IMR-90 (cell line): ENCODE measurements around the gene JMJD7. TPM values are rescaled to one million over a fixed set of nuclear protein-coding genes. Genes with fewer than 3 reads are reported as not detected.

ENCODE experiments used
- ATAC-seq: fragments of 200-7000 bp; cut with Tn5 transposase; 2 replicates; pipeline ENCODE4 v1.9.1; 2020; ENCODE audit warnings: low read depth, mild to moderate bottlenecking, moderate library complexity
- BruUV-seq: library from RNA; stranded (reverse); fragments of 400-500 nt; replicated peaks from 2 replicates; lab custom pipeline; 2021; lab: Mats Ljungman, UMichigan
- CTCF ChIA-PET: fragments of 300-600 bp; formaldehyde crosslinking; extraction: SDS; loops from one replicate; lab custom pipeline; 2021; ENCODE audit warnings: antibody characterized with exemption; lab: Yijun Ruan, JAX
- POLR2A ChIA-PET: fragments of 300-600 bp; sonication (Branson Sonifier 250); formaldehyde crosslinking; loops from one replicate; lab custom pipeline; 2022; ENCODE audit warnings: antibody characterized with exemption; ENCODE audit not compliant: unreplicated experiment; lab: Charles Lee
- DNase-seq: peaks from one replicate; pipeline ENCODE4 v3.0.0; 2013
- H2AFZ ChIP-seq: replicated peaks from 2 replicates; pipeline ENCODE3; 2013; ENCODE audit warnings: low read length, mild to moderate bottlenecking; ENCODE audit not compliant: poor library complexity
- H2AK5ac ChIP-seq: 2 replicates; pipeline ENCODE4 v1.6.1; 2013; ENCODE audit warnings: low read depth, low read length, inconsistent platforms
- H2AK9ac ChIP-seq: replicated peaks from 2 replicates; pipeline ENCODE3; 2013; ENCODE audit warnings: mild to moderate bottlenecking, low read depth, low read length, moderate library complexity; ENCODE audit not compliant: poor library complexity
- H2BK120ac ChIP-seq: 2 replicates; pipeline ENCODE4 v1.6.1; 2013; ENCODE audit warnings: low read depth, low read length, inconsistent platforms
- H2BK15ac ChIP-seq: 3 replicates; pipeline ENCODE4 v1.6.1; 2013; ENCODE audit warnings: low read depth, low read length, inconsistent platforms
- H2BK20ac ChIP-seq: 2 replicates; pipeline ENCODE4 v1.6.1; 2013; ENCODE audit warnings: low read depth, mild to moderate bottlenecking, inconsistent platforms, low read length, moderate library complexity
- H2BK5ac ChIP-seq: 2 replicates; pipeline ENCODE4 v1.6.1; 2013; ENCODE audit warnings: mild to moderate bottlenecking, low read depth, low read length, inconsistent platforms; ENCODE audit not compliant: poor library complexity, severe bottlenecking
- H3K14ac ChIP-seq: replicated peaks from 2 replicates; pipeline ENCODE4 v1.6.1; 2013; ENCODE audit warnings: low read depth, low read length, inconsistent platforms
- H3K18ac ChIP-seq: 2 replicates; pipeline ENCODE4 v1.6.1; 2013; ENCODE audit warnings: low read depth, low read length, control low read depth
- H3K23ac ChIP-seq: 2 replicates; pipeline ENCODE4 v1.6.1; 2013; ENCODE audit warnings: low read depth, low read length, inconsistent platforms
- H3K27ac ChIP-seq: 2 replicates; pipeline ENCODE4 v1.5.1; 2013; ENCODE audit warnings: mild to moderate bottlenecking, control low read depth, low read length; ENCODE audit not compliant: insufficient read depth
- H3K27me3 ChIP-seq: 2 replicates; pipeline ENCODE4 v1.6.1; 2013; ENCODE audit warnings: low read length; ENCODE audit not compliant: control insufficient read depth, insufficient read depth
- H3K36me3 ChIP-seq: 2 replicates; pipeline ENCODE4 v1.6.1; 2013; ENCODE audit warnings: low read length, mixed read lengths; ENCODE audit not compliant: control insufficient read depth, insufficient read depth
- H3K4ac ChIP-seq: 2 replicates; pipeline ENCODE4 v1.6.1; 2013; ENCODE audit warnings: low read depth, low read length, inconsistent platforms
- H3K4me1 ChIP-seq: 2 replicates; pipeline ENCODE4 v1.6.1; 2013; ENCODE audit warnings: low read length, mixed read lengths; ENCODE audit not compliant: control insufficient read depth, insufficient read depth
- H3K4me2 ChIP-seq: 2 replicates; pipeline ENCODE4 v1.6.1; 2013; ENCODE audit warnings: low read depth, mild to moderate bottlenecking, control low read depth, low read length, moderate library complexity
- H3K4me3 ChIP-seq: 2 replicates; pipeline ENCODE4 v1.5.1; 2013; ENCODE audit warnings: low read depth, mild to moderate bottlenecking, control low read depth, low read length, moderate library complexity; ENCODE audit not compliant: insufficient read depth
- H3K56ac ChIP-seq: 2 replicates; pipeline ENCODE4 v1.6.1; 2013; ENCODE audit warnings: low read length, inconsistent platforms; ENCODE audit not compliant: insufficient read depth; ENCODE audit errors: extremely low read depth
- H3K79me1 ChIP-seq, 2 experiments: 2 replicates each; pipeline ENCODE4 v1.6.1; 2013; ENCODE audit warnings: low read length in 2 of 2, inconsistent platforms in 1 of 2, low read depth in 1 of 2
- H3K9ac ChIP-seq: 2 replicates; pipeline ENCODE4 v1.6.1; 2013; ENCODE audit warnings: low read depth, low read length, control low read depth
- H3K9me1 ChIP-seq: 2 replicates; pipeline ENCODE4 v1.6.1; 2013; ENCODE audit warnings: low read length, inconsistent platforms; ENCODE audit not compliant: insufficient read depth
- H3K9me3 ChIP-seq: 2 replicates; pipeline ENCODE4 v1.6.1; 2013; ENCODE audit warnings: low read length; ENCODE audit not compliant: control insufficient read depth, insufficient read depth
- H4K20me1 ChIP-seq: 2 replicates; pipeline ENCODE4 v1.6.1; 2013; ENCODE audit warnings: low read length, inconsistent platforms; ENCODE audit not compliant: insufficient read depth
- H4K5ac ChIP-seq: 2 replicates; pipeline ENCODE4 v1.6.1; 2013; ENCODE audit warnings: mild to moderate bottlenecking, low read depth, low read length, control low read depth
- H4K8ac ChIP-seq, 2 experiments: 2 replicates each; pipeline ENCODE4 v1.6.1; 2013; ENCODE audit warnings: low read depth in 2 of 2, low read length in 2 of 2, control low read depth in 1 of 2, inconsistent platforms in 1 of 2
- H4K91ac ChIP-seq: 2 replicates; pipeline ENCODE4 v1.6.1; 2013; ENCODE audit warnings: low read depth, low read length, inconsistent platforms; ENCODE audit not compliant: insufficient read depth
- BHLHE40 ChIP-seq: fragments of 150-350 bp; IDR thresholded peaks from 2 replicates; pipeline ENCODE4 v1.6.1; 2016; ENCODE audit warnings: mild to moderate bottlenecking, low read depth, low read length
- CEBPB ChIP-seq: IDR thresholded peaks from 2 replicates; pipeline ENCODE4 v1.6.1; 2012; ENCODE audit warnings: low read depth, low read length, improper control_type of control experiment
- CHD1 ChIP-seq: IDR thresholded peaks from 2 replicates; pipeline ENCODE4 v1.6.1; 2012; ENCODE audit warnings: low read depth, low read length, improper control_type of control experiment
- CTCF ChIP-seq: conservative IDR thresholded peaks from 2 replicates; pipeline ENCODE4 v1.5.1; 2012; ENCODE audit warnings: mild to moderate bottlenecking, low read depth, low read length, improper control_type of control experiment
- ELK1 ChIP-seq: fragments of 150-350 bp; IDR thresholded peaks from 2 replicates; pipeline ENCODE4 v1.6.1; 2016; ENCODE audit warnings: low read depth, mild to moderate bottlenecking, low read length, moderate library complexity, borderline replicate concordance
- FOS ChIP-seq: fragments of 150-350 bp; IDR thresholded peaks from 2 replicates; pipeline ENCODE4 v1.6.1; 2016; ENCODE audit warnings: low read depth, low read length
- MAFK ChIP-seq: IDR thresholded peaks from 2 replicates; pipeline ENCODE4 v1.6.1; 2012; ENCODE audit warnings: low read depth, low read length, improper control_type of control experiment
- MAZ ChIP-seq: IDR thresholded peaks from 2 replicates; pipeline ENCODE4 v1.6.1; 2012; ENCODE audit warnings: low read depth, mild to moderate bottlenecking, low read length, improper control_type of control experiment, moderate library complexity, borderline replicate concordance
- MXI1 ChIP-seq: IDR thresholded peaks from 2 replicates; pipeline ENCODE4 v1.6.1; 2012; ENCODE audit warnings: low read depth, mild to moderate bottlenecking, low read length, moderate library complexity, borderline replicate concordance
- NFE2L2 ChIP-seq: fragments of 150-350 bp; IDR thresholded peaks from 2 replicates; pipeline ENCODE4 v1.6.1; 2016; ENCODE audit warnings: low read depth, mild to moderate bottlenecking, low read length
- POLR2A ChIP-seq: IDR thresholded peaks from 2 replicates; pipeline ENCODE4 v1.6.1; 2012; ENCODE audit warnings: mild to moderate bottlenecking, low read depth, low read length
- RAD21 ChIP-seq: IDR thresholded peaks from 2 replicates; pipeline ENCODE4 v1.6.1; 2012; ENCODE audit warnings: low read length, improper control_type of control experiment
- RCOR1 ChIP-seq: IDR thresholded peaks from 2 replicates; pipeline ENCODE4 v1.6.1; 2012; ENCODE audit warnings: mild to moderate bottlenecking, low read length, improper control_type of control experiment; ENCODE audit not compliant: insufficient replicate concordance
- RFX5 ChIP-seq: IDR thresholded peaks from 2 replicates; pipeline ENCODE4 v1.8.0; 2012; ENCODE audit warnings: low read depth, mild to moderate bottlenecking, low read length, moderate library complexity
- SMC3 ChIP-seq: fragments of 150-350 bp; IDR thresholded peaks from 2 replicates; pipeline ENCODE4 v1.6.1; 2016; ENCODE audit warnings: low read depth, mild to moderate bottlenecking, antibody characterized with exemption, low read length, moderate library complexity
- USF2 ChIP-seq: fragments of 150-350 bp; IDR thresholded peaks from 2 replicates; pipeline ENCODE4 v1.6.1; 2017; ENCODE audit warnings: mild to moderate bottlenecking, antibody characterized with exemption, low read length, low read depth
- dilution Hi-C: fragments of 300-500 bp; cut with HindIII; formaldehyde crosslinking; loops from one replicate; pipeline ENCODE4 v1.14.3; 2018; ENCODE audit warnings: low sequenced_read_pairs; ENCODE audit not compliant: unreplicated experiment
- in situ Hi-C: fragments of 300-500 bp; cut with MboI; formaldehyde crosslinking; loops from 3 replicates; pipeline ENCODE4 v1.14.3; 2019; ENCODE audit warnings: low sequenced_read_pairs, inconsistent platforms, mixed read lengths
- intact Hi-C: fragments of 100-400 bp; cut with micrococcal nuclease; formaldehyde crosslinking; loops from 2 replicates; pipeline ENCODE4 v1.10.0; 2022
- polyA plus RNA-seq, 3 experiments: library from polyadenylated mRNA; depleted of rRNA; stranded (reverse); fragments of >200 nt; gene quantifications; 2 replicates each; pipeline ENCODE4 v1.2.3, GENCODE V29; 2012; ENCODE audit warnings: low replicate concordance in 1 of 3
- total RNA-seq: library from RNA; depleted of rRNA; stranded (reverse); fragments of >200 nt; gene quantifications from 2 replicates; pipeline ENCODE4 v1.2.3, GENCODE V29; 2012

JMJD7 gene
- total and polyA plus RNA-seq, 2 of the 4 experiments (the other 2 are of a cell fraction), result 5.0 to 6.3 TPM

- no peak for TF ChIP-seq RCOR1
- no peak for TF ChIP-seq MAFK
Measured at GRCh38 chr15:41884458-41884857, 56.6 kb downstream of the JMJD7 start (continued).

- dilution Hi-C loops, result no loop called here
- TF ChIP-seq MAZ (no peak), SMC3 (no peak), ELK1 (no peak), MXI1 (no peak), NFE2L2 (no peak), RAD21 (no peak), RFX5 (no peak), FOS (no peak), BHLHE40 (no peak), USF2 (no peak), CTCF (no peak), MAFK (no peak), CHD1 (no peak), POLR2A (no peak), CEBPB (no peak)
Measured at GRCh38 chr15:41885321-41885720, 57.4 kb downstream of the JMJD7 start.

More at GRCh38 chr15:41885321-41885720, 57.4 kb downstream of the JMJD7 start:
- no peak overlapping the region for H4K8ac ChIP-seq
- H3K4me3 ChIP-seq, result no peak overlapping the region
- H3K4ac ChIP-seq, result no peak overlapping the region
- no peaks in the 10 kb centered on the region for H3K36me3 ChIP-seq
- no peak overlapping the region for H4K91ac ChIP-seq
- peaks cover 23% of the 10 kb centered on the region for H3K27me3 ChIP-seq
- 0 out of 2 replicates have a peak, but pooled peaks cover 2% of the 10 kb centered on the region for H3K4me1 ChIP-seq
- no peak overlapping the region for H2AFZ ChIP-seq
- H2BK15ac ChIP-seq, result no peak overlapping the region
- no TSS peak for BruUV-seq
- H3K79me1 ChIP-seq, result no peaks in the 10 kb centered on the region
- DNase-seq (no peak), ATAC-seq (no peak)
- no peak overlapping the region for H2BK5ac ChIP-seq
- peaks cover 2% of the 10 kb centered on the region; the same call in 1 of the 2 replicates for H3K9me1 ChIP-seq
- no peak overlapping the region for H3K23ac ChIP-seq
- H3K14ac ChIP-seq, result no peak overlapping the region
- no peak overlapping the region for H2BK20ac ChIP-seq
- no peak overlapping the region for H2AK9ac ChIP-seq
- ChIA-PET CTCF (no interaction called here), POLR2A (no interaction called here)
- H3K9ac ChIP-seq, result no peak overlapping the region
- no peak overlapping the region for H4K5ac ChIP-seq
- no peak overlapping the region for H2AK5ac ChIP-seq
- no peak overlapping the region for H2BK120ac ChIP-seq
- no peak overlapping the region for H3K56ac ChIP-seq
- H3K27ac ChIP-seq, result no peak overlapping the region
- no peak overlapping the region for H3K4me2 ChIP-seq
- no peaks in the 10 kb centered on the region for H3K9me3 ChIP-seq
- in situ Hi-C loops, result no loop called here
- no peak overlapping the region for H3K18ac ChIP-seq
- intact Hi-C loops, result no loop called here
- H4K20me1 ChIP-seq, result peaks cover 9% of the 10 kb centered on the region; the same call in 1 of the 2 replicates
